Measurements from ENCODE around the gene CENPO. TPM values are rescaled to one million over a fixed set of nuclear protein-coding genes. Genes with fewer than 3 reads are reported as not detected.

CENPO gene
- total RNA-seq, 2 experiments from 2014 or later: 40.7 to 41.9 TPM

- no peaks in the 10 kb centered on the region for H3K9me3 Mint-ChIP-seq
- H3K27me3 Mint-ChIP-seq: no peaks in the 10 kb centered on the region
- H3K4me1 Mint-ChIP-seq (ENCODE audit: low read depth): no peaks in the 10 kb centered on the region
- no peak for ATAC-seq
- intact Hi-C loops (cut with micrococcal nuclease): no loop called here
- TF ChIP-seq CTCF (IDR thresholded peaks at IDR 0.05): no peak
- no peak overlapping the region for H3K4me3 Mint-ChIP-seq
- H3K36me3 Mint-ChIP-seq (ENCODE audit: low read depth): peaks cover 13% of the 10 kb centered on the region
- no peak overlapping the region for H3K27ac Mint-ChIP-seq
- ChIA-PET CTCF (no interaction called here), POLR2A (no interaction called here)
- DNase-seq: no peak
Observed at GRCh38 chr2:24859968-24860600, 66.9 kb downstream of the CENPO start.

- TF ChIP-seq CTCF (IDR thresholded peaks at IDR 0.05): no peak
- ChIA-PET CTCF (no interaction called here), POLR2A (no interaction called here)
- DNase-seq (no peak), ATAC-seq (no peak)
- H3K27me3 Mint-ChIP-seq: no peaks in the 10 kb centered on the region
- H3K4me3 Mint-ChIP-seq: no peak overlapping the region
- H3K27ac Mint-ChIP-seq: no peak overlapping the region
- intact Hi-C loops (cut with micrococcal nuclease): no loop called here
- no peaks in the 10 kb centered on the region for H3K4me1 Mint-ChIP-seq (ENCODE audit: low read depth)
- peaks cover 13% of the 10 kb centered on the region for H3K36me3 Mint-ChIP-seq (ENCODE audit: low read depth)
- no peaks in the 10 kb centered on the region for H3K9me3 Mint-ChIP-seq
Observed at GRCh38 chr2:24860631-24861030, 67.4 kb downstream of the CENPO start.

DNA sequence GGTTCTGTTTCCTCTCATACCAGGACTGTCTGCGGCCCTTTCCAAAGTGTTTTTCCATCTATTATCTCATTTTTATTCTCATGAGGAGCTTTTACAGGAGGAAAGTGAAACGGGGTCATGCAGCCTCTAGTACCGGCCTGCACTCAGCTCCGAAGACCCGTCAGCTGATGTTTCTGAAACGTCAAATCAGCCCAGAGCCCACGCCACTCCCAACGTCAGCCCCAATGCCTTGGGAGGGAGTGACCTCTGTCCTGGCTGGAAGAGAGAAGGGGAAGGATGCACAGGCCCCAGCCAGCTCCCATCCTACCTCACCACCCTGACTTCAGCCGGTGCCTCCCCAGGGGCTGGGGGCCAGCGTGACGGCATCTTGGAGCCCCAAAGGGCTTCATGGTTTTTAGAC, 68.3 kb downstream of the CENPO start:
- intact Hi-C loops (cut with micrococcal nuclease): no loop called here
- Mint-ChIP-seq H3K27ac (no peak overlapping the region), H3K36me3 (ENCODE audit: low read depth) (peaks cover 9% of the 10 kb centered on the region), H3K4me1 (ENCODE audit: low read depth) (no peaks in the 10 kb centered on the region), H3K9me3 (no peaks in the 10 kb centered on the region), H3K27me3 (no peaks in the 10 kb centered on the region), H3K4me3 (no peak overlapping the region)
- ATAC-seq (no peak), DNase-seq (no peak)
- TF ChIP-seq CTCF (IDR thresholded peaks at IDR 0.05): no peak
- ChIA-PET CTCF (interaction anchor here (0.6 kb wide), 1 partner anchor 656 kb away, joined by 3 read pairs; no protein-coding TSS in a partner anchor), POLR2A (no interaction called here)

GRCh38 chr2:24863641-24864040, 70.4 kb downstream of the CENPO start:
- Mint-ChIP-seq H3K36me3 (ENCODE audit: low read depth) (peaks cover 5% of the 10 kb centered on the region), H3K4me3 (no peak overlapping the region), H3K9me3 (no peaks in the 10 kb centered on the region), H3K27me3 (no peaks in the 10 kb centered on the region), H3K4me1 (ENCODE audit: low read depth) (peaks cover 4% of the 10 kb centered on the region), H3K27ac (no peak overlapping the region)
- POLR2A ChIA-PET: no interaction called here
- CTCF ChIA-PET: no interaction called here
- DNase-seq (no peak), ATAC-seq (no peak)
- no peak for TF ChIP-seq CTCF (IDR thresholded peaks at IDR 0.05)
- intact Hi-C loops (cut with micrococcal nuclease): no loop called here

GRCh38 chr2:24866946-24867345, 73.7 kb downstream of the CENPO start:
- CTCF ChIA-PET: no interaction called here
- H3K27ac Mint-ChIP-seq: no peak overlapping the region
- no peak for TF ChIP-seq CTCF (IDR thresholded peaks at IDR 0.05)
- no peak for ATAC-seq
- DNase-seq: no peak
- peaks cover 4% of the 10 kb centered on the region for H3K4me1 Mint-ChIP-seq (ENCODE audit: low read depth)
- no peaks in the 10 kb centered on the region for H3K27me3 Mint-ChIP-seq
- POLR2A ChIA-PET: no interaction called here
- H3K9me3 Mint-ChIP-seq: no peaks in the 10 kb centered on the region
- no peak overlapping the region for H3K4me3 Mint-ChIP-seq
- H3K36me3 Mint-ChIP-seq (ENCODE audit: low read depth): peaks cover 6% of the 10 kb centered on the region
- intact Hi-C loops (cut with micrococcal nuclease): no loop called here

All from activated CD8-positive, alpha-beta T cell treated with anti-CD3 and anti-CD28 coated beads for 36 hours (primary cell).